NCI-H2081 treated with DMSO at 0.1 percent for 48 hours (cell line): Measurements from ENCODE around the gene TMEM69.
"Not testable (repeated sequence)": the region's sequence is repeated elsewhere in the genome, so short reads cannot be mapped to it uniquely, and the experiment has no call there.

Experiments used
- DNase-seq: peaks from one replicate; lab custom pipeline; 2025; lab: John Stamatoyannopoulos, UW

TMEM69 gene

DNA sequence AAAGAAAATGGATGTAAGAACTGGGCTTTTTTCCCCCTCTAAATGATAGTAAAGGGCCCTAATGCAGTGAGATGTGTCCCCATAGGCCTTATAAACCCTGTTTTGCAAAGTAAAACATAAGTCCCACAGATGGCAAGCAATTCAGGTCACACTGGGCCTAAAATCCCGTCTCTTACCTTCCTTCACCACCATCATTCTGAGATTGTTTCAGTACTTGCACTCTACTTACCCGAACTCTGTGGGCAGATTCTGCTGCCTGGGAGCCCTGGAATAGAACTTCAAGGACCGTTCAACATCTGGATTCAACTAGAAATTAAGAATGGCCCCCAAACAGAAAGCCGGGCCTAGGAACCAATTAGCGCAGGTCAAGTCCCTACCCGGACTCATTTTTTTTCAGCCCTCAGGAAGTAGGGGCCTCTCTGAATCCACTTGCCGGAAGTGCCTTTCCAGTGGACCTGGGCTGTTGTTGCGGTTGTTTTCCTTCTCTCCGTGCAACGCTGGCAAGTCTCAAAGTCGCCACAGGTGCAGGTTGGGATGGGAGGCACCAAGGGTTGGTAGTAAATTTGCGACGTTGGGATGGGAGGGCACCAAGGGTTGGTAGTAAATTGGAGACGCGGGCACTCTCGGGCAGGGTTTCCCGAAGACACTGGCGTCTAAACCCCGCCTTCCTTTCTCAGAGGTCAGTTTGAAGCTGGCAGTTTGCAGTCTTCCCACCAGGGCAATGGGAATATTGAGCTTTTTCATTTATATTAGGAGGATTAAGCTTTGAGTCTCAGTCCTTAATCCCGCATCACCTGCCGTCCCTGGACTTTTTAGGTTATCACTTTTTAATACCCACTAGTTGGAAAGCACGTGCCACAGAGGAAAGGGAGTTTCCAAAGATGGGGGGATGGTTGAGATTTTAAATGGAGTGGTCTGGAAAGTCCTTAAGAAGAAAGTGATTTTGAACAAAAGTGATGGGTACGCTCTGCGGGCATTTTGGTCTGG lies at the start of gene TMEM69:
TMEM69 (plus strand) TSS at position 428 of the 987 bp plus-strand sequence. CDS start 2,888 bp downstream, outside the sequence.
- DNase-seq = peak; percentile 72

- no peak for DNase-seq
These were observed 47.7 kb upstream of the TMEM69 start for GRCh38 chr1:45640293-45640692.

- DNase-seq = no peak
These were observed 44.7 kb upstream of the TMEM69 start for GRCh38 chr1:45643321-45643720.

GRCh38 chr1:45643978-45644377 lies 44.0 kb upstream of the TMEM69 start:
- no peak for DNase-seq

- no peak for DNase-seq
These were observed 43.3 kb upstream of the TMEM69 start for GRCh38 chr1:45644661-45645060.

- no peak for DNase-seq
These were observed 40.5 kb upstream of the TMEM69 start for GRCh38 chr1:45647248-45648021.

GRCh38 chr1:45654540-45655280 lies 33.3 kb upstream of the TMEM69 start:
- no peak for DNase-seq

DNA sequence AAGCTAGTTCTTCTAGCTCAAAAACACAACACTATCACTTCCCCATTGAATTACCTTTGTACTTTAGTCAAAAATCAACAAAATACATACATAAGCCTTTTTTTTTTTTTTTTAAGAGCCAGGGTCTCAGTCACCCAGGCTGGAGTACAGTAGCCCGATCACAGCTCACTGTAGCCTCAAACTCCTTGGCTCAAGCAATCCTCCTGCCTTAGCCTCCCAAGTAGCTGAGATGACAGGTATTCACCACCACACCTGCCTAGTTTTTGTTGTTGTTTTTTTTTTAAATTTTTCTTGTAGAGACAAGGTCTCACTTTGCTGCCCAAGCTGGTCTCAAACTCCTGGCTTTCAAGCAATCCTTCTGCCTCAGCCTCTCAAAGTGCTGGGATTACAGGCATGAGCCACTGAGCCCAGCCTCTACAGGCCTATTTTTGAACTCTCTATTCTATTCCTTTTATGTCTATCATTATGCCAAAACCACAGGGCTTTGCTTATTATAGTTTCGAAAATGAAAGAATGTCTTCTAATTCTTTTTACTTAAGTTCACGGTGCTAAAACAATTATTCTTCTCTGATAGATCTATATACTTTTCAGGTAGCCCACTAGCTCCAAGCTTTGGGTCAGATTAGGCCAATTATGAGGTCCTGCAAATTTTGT lies 31.3 kb upstream of the TMEM69 start:
- DNase-seq = no peak

DNA sequence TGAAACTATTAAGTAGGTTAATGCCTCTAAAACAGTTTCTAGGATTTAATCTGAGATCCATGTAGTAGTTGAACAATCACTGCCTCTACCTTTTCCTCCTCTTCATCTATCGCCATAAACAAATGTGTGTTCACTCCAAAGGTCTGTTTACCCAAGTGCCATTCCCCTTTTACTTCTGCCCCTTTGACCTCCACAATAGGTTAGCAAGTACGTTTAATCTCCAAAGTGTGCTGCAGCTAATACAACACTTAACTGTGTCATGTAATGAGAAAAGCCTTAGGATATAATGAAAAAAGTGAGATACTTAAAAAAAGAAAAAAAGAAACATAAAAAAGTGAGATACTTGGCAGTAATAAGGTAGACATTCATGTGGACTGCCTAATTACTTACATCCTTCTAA lies 29.8 kb upstream of the TMEM69 start:
- DNase-seq = no peak

DNA sequence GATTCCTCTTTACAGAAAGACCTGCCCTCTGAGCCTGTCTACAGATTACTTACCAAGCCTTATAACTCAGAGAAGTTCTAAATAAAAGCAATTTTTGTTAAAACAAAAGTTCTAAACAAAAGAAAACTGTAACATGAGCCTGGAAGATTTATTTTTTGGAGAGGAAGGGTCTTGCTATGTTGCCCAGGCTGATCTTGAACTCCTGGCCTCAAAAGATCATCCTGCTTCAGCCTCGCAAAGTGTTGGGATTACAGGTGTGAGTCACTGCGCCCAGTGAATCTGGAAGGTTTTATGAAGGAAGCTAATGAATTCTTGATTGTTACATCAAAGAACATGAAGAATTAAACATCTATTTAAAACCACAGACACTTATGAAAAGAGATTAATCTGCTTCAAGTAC lies 28.8 kb upstream of the TMEM69 start:
- no peak for DNase-seq

GRCh38 chr1:45660336-45660735 lies 27.6 kb upstream of the TMEM69 start:
- no peak for DNase-seq

- no peak for DNase-seq
These were observed 21.1 kb upstream of the TMEM69 start for GRCh38 chr1:45666836-45667235.

DNA sequence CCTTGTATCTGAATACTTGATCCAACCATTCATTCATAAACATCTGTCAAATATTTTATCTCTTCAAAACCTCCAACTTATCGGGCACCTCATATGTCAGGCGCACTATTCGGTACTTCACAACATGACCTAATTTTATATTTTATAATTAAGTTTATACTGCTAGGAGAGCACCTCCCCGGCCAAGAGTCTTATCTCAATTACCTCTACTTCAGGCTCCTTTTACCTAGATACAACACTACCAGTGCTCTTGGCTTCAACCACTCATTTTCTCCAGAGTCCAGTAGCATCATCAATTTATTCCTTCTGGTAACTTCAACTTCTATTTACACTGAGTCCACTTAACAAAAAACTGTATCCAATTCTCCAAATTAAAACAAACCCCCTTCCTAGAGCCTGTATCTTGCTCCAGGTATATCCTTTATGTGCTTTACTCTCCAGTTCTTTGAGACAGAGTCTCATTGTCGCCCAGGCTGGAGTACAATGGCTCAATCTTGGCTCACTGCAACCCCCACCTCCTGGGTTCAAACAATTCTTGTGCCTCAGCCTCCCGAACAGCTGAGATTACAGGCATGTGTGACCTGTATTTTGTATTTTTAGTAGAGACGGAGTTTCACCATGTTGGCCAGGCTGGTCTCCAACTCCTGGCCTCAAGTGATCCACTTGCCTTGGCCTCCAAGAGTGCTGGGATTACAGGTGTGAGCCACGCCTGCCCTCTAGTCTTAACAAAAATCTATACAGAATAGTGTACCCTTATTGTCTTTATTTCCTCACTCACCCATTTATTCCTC lies 20.5 kb upstream of the TMEM69 start:
- DNase-seq = no peak

GRCh38 chr1:45668526-45668925 lies 19.5 kb upstream of the TMEM69 start:
- DNase-seq = no peak

DNA sequence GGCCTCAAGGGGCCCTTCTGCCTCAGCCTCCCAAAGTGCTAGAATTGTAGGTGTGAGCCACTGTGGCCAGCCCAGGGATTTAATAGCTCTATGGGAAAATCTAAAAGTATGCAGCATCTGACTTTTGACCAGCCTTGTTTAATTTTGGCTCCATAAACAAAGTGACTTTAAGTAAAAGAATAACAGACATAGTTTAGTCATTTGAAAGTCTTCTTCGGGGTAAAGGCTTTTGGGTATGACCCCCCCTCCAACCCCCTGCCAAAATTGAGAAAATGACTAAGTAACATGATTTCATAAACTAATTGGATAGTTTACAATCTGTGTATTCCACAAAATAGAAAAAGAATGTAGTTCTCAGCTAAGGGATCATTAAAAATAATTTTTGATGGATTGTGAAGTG lies 18.6 kb upstream of the TMEM69 start:
- DNase-seq = no peak

- DNase-seq = no peak
These were observed 17.9 kb upstream of the TMEM69 start for GRCh38 chr1:45669859-45670655.

DNA sequence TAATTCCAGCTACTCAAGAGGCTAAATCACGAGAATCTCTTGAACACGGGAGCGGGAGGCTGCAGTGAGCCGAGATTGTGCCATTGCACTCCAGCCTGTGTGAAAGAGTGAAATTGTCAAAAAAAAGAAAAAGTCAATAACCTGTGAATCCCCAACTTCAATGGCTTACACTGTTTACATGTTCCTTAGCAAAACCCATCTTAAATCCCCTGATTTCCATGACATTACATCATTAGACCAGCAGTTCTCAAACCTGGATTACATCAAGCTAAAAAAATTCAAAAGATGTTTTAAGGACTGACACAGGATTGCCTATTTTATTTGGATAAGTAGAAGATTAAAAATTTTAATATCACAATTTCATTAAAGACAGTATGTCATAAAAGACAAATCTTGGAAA lies 14.0 kb upstream of the TMEM69 start:
- DNase-seq = no peak

DNA sequence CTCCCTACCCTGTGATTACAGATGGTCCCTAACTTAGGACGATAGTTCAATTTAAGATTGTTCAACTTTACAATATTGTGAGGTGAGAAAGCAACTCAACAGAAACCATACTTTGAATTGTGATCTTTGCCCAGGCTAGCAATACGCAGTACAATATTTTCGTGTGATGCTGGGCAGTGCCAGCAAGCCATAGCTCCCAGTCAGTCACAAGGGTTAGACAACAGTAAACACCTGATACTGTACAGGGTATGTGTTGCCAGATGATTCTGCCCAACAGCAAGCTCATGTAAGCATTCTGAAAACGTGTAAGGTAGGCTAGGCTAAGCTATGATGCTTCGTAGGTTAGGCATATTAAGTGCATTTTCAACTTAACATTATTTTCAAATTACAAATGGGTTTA lies 13.5 kb upstream of the TMEM69 start:
- DNase-seq = no peak

DNA sequence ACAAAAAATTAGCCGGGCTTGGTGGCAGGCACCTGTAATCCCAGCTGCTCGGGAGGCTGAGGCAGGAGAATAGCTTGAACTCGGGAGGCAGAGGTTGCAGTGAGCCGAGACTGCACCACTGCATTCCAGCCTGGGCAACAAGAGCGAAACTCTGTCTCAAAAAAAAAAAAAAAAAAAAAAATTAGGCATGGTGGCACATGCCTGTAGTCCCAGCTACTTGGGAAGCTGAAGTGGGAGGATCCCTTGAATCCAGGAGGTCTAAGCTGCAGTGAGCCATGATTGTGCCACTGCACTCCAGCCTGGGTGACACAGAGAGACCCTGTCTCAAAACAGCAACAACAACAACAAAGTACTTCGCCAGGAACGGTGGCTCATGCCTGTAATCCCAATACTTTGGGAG lies 11.4 kb upstream of the TMEM69 start:
- DNase-seq = not testable (repeated sequence)

- DNase-seq = no peak
These were observed 10.2 kb upstream of the TMEM69 start for GRCh38 chr1:45677751-45678245.
